Esophagus muscularis mucosa (tissue), 4 donors: ENCODE measurements around the gene TRIM3.

Experiments used
- EP300 ChIP-seq: sonication (generic); formaldehyde crosslinking; IDR thresholded peaks from one replicate; pipeline ENCODE4 v1.6.1; 2017; ENCODE audit warnings: antibody characterized with exemption
- POLR2A ChIP-seq: fragments of 450-650 bp; IDR thresholded peaks from one replicate; pipeline ENCODE4 v1.6.1; 2017; ENCODE audit warnings: antibody characterized with exemption, moderate library complexity, mild to moderate bottlenecking, low read depth
- TF ChIP-seq, protein P1 (sequence below), 3 experiments: fragments of 200-600 bp in 2 of 3; fragments of 450-650 bp in 1 of 3; sonication (generic) in 2 of 3; IDR thresholded peaks; one replicate each; pipeline ENCODE4 v1.5.1; 2017 to 2019; ENCODE audit warnings: antibody characterized with exemption in 3 of 3, mild to moderate bottlenecking in 2 of 3, moderate library complexity in 1 of 3

DNA sequence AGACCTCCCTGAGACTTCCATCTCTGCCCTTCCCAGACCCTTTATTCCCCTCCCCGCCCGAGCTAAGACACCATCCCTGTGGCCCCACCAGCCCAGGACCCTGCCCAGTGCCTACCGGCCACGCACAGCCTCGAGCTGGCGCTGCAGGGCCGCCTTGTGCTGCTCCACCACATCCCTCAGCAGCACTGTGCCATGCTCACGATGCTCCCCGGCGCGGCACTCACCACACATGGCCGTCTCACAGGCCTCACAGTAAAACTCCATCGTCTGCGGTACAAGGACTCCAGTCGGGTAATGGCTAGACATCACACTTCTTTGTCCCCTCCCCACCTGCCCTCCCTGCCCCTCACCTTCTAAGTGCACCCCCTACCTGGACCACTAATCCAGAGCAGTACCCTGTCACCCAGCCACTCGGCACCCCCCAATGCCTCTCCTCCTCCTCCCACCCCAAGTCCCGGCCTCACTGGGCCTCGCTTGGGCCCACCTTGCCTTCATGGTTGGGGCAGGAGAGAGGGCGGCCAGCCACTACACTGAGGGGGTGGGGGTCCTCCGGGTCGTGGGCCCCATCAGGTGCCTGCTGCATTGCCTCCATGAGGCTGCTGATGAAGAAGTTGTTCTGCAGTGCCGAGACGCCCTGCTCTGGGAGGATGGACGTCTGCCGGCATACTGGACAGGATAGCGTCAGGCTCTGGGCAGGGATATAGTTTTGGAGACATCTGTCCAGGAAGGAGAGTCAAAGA is 16.0 kb downstream of the TRIM3 start:
- TF ChIP-seq POLR2A, result no peak
- TF ChIP-seq, protein P1, sequence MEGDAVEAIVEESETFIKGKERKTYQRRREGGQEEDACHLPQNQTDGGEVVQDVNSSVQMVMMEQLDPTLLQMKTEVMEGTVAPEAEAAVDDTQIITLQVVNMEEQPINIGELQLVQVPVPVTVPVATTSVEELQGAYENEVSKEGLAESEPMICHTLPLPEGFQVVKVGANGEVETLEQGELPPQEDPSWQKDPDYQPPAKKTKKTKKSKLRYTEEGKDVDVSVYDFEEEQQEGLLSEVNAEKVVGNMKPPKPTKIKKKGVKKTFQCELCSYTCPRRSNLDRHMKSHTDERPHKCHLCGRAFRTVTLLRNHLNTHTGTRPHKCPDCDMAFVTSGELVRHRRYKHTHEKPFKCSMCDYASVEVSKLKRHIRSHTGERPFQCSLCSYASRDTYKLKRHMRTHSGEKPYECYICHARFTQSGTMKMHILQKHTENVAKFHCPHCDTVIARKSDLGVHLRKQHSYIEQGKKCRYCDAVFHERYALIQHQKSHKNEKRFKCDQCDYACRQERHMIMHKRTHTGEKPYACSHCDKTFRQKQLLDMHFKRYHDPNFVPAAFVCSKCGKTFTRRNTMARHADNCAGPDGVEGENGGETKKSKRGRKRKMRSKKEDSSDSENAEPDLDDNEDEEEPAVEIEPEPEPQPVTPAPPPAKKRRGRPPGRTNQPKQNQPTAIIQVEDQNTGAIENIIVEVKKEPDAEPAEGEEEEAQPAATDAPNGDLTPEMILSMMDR (IDR thresholded peaks at IDR 0.05), result no peak
- no peak for TF ChIP-seq EP300
